Body of pancreas (tissue), 4 donors: Measurements from ENCODE around the gene GEMIN2.

ENCODE experiments used
- POLR2A ChIP-seq, 3 donors: fragments of 450-650 bp; IDR thresholded peaks; one replicate each; pipeline ENCODE4 v1.6.1; 2016; ENCODE audit warnings: antibody characterized with exemption in 3 of 3, mild to moderate bottlenecking in 2 of 3
- TF ChIP-seq, protein P1 (sequence below), 7 experiments: fragments of 450-650 bp in 4 of 7; fragments of 200-600 bp in 3 of 7; sonication (generic) in 3 of 7; IDR thresholded peaks; one replicate each; pipeline ENCODE4 v1.5.1; 2016 to 2019; ENCODE audit warnings: antibody characterized with exemption in 7 of 7

DNA sequence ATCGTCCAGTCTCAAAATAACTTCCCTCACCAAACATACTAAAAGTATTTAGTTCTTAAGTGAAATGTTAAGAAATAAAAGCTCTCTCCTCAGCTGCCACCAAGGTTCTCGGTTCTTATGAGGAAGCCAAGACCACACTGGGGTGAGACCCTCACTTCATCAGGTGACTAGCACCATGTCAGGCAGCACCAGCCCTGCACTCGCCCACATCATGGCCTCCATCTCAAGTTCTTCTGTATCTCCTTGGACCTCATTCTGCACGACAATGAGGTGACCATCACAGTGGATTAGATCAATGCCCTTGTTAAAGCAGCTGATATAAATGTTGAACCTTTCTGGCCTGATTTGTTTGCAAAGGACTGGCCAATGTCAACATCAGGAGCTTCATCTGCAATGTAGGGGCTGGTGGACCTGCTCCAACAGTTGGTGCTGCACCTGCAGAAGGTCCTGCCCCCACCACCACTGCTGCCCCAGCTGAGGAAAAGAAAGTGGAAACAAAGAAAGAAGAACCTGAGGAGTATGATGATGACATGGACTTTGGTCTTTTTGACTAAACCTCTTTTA is 23.5 kb upstream of the GEMIN2 start:
- TF ChIP-seq, protein P1, sequence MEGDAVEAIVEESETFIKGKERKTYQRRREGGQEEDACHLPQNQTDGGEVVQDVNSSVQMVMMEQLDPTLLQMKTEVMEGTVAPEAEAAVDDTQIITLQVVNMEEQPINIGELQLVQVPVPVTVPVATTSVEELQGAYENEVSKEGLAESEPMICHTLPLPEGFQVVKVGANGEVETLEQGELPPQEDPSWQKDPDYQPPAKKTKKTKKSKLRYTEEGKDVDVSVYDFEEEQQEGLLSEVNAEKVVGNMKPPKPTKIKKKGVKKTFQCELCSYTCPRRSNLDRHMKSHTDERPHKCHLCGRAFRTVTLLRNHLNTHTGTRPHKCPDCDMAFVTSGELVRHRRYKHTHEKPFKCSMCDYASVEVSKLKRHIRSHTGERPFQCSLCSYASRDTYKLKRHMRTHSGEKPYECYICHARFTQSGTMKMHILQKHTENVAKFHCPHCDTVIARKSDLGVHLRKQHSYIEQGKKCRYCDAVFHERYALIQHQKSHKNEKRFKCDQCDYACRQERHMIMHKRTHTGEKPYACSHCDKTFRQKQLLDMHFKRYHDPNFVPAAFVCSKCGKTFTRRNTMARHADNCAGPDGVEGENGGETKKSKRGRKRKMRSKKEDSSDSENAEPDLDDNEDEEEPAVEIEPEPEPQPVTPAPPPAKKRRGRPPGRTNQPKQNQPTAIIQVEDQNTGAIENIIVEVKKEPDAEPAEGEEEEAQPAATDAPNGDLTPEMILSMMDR (IDR thresholded peaks at IDR 0.05) = no peak
- TF ChIP-seq POLR2A (IDR thresholded peaks at IDR 0.05) = no peak
